ENCODE results near the gene B3GNT7. TPM values are rescaled to one million over a fixed set of nuclear protein-coding genes. Genes with fewer than 3 reads are reported as not detected.

Gene B3GNT7
- total and polyA plus RNA-seq, 2 of the 8 experiments (the other 6 are each of a cell fraction or from before 2014, with no cell fraction given): 26.4 to 73.1 TPM

DNA sequence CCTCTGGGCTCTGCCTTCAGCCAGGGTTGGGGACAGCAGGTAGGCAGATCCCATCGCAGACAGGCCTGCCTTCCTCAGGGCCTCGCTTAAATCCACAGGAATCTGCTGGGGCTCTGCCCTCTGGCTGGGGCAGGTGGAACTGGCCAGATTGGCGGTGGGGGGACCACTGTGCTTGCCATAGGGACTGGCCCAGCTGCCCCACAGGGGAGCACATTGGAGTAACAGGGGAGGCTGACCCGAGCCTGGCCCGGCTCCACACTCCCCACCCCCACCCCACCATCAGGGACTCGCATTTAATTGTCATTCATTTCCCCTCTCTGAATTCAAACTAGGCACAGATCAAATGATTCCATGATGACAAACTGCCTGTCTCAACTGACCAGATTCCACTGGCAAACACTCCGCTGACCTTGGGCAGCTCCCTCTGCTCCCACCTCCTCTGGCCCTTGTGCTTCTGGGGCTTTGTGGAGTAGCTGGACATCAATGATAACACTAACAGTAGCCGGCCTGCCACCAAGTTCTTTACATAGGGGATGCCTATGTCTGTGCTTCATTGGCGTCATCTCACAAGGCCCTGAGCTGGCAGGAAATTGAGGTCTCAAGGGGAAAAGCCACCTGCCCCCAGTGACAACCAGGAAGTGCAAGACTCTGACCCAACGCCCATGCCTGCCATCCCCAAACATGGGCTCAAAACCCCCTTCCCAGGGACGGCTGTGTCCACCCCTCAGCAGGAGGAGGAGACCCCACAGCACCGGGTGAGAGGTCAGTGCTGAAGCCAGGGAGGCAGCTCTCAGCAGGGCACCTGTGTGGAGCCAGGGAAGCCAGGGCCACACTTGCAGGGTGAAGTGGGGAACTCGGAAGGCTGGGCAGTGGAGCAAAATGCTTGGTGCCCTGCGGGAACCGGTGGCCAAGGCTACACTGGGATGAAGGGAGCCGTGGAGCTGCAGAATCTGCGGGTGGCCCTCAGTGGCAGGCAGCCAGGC is 2.1 kb upstream of the B3GNT7 start:
- H4K8ac ChIP-seq (ENCODE audit: extremely low read depth, insufficient read depth, low read length): no peak overlapping the region
- peaks cover 3 to 39% (median 23%) of the 10 kb centered on the region in 4 experiments for H3K4me1 ChIP-seq (replicated peaks in 1 of 4; ENCODE audit: control insufficient read depth in 3 of 4, insufficient read depth in 4 of 4, low read length in 3 of 4)
- H3K4me2 ChIP-seq (ENCODE audit: insufficient read depth in 1 of 2, low read depth in 2 of 2, low read length in 2 of 2): no peak overlapping the region
- H4K91ac ChIP-seq (replicated peaks; ENCODE audit: insufficient read length, low read length): peak overlapping the region; percentile 88
- no peak overlapping the region for H3K4me3 ChIP-seq (ENCODE audit: extremely low read depth in 1 of 4, insufficient read depth in 2 of 4, low read depth in 3 of 4, low read length in 4 of 4)
- H3K4ac ChIP-seq (replicated peaks; ENCODE audit: insufficient read length, low read depth, low read length): peak overlapping the region; percentile 50
- FAIRE-seq (no peak), DNase-seq (ENCODE audit: low read depth in 1 of 2, low spot score in 2 of 2) (no peak)
- no peaks in the 10 kb centered on the region for H3K9me3 ChIP-seq (ENCODE audit: insufficient read depth in 2 of 2, low read depth in 1 of 2, low read length in 1 of 2)
- H2BK120ac ChIP-seq (replicated peaks; ENCODE audit: low read depth, low read length): peak overlapping the region; percentile 56
- H3K23ac ChIP-seq (ENCODE audit: insufficient read length): no peak overlapping the region
- no peak overlapping the region for H2AFZ ChIP-seq (ENCODE audit: low read length)
- H2BK20ac ChIP-seq (ENCODE audit: low read length): peak overlapping the region; percentile 100
- H4K5ac ChIP-seq (ENCODE audit: insufficient read length, low read depth, low read length): peak overlapping the region; percentile 8
- H3K23me2 ChIP-seq (ENCODE audit: low read depth, low read length): peaks cover 3% of the 10 kb centered on the region
- peak overlapping the region; percentile 86 for H3K18ac ChIP-seq (ENCODE audit: extremely low read depth, low read length)
- peak overlapping the region; percentile 90; the same call in 1 of the 2 replicates for H2BK5ac ChIP-seq (ENCODE audit: low read depth, low read length)
- no peaks in the 10 kb centered on the region for H3K27me3 ChIP-seq (replicated peaks in 1 of 4; ENCODE audit: control insufficient read depth in 3 of 4, extremely low read depth in 1 of 4, insufficient read depth in 3 of 4, low read length in 3 of 4)
- H2BK15ac ChIP-seq (ENCODE audit: low read length): peak overlapping the region; percentile 83; the same call in 1 of the 2 replicates
- no peak overlapping the region for H3K27ac ChIP-seq (ENCODE audit: low read depth, low read length)
- no peak overlapping the region for H3K56ac ChIP-seq (replicated peaks; ENCODE audit: insufficient read length, low read depth, low read length)
- peaks cover 0 to 3% of the 10 kb centered on the region in 2 experiments for H4K20me1 ChIP-seq (replicated peaks in 1 of 2; ENCODE audit: control insufficient read depth in 1 of 2, insufficient read depth in 2 of 2, low read length in 2 of 2)
- no peak overlapping the region; a peak in 1 of 7 replicates for H3K9ac ChIP-seq (replicated peaks in 1 of 4; ENCODE audit: extremely low read depth in 1 of 4, low read depth in 3 of 4, low read length in 3 of 4)
- H2BK12ac ChIP-seq (ENCODE audit: low read depth, low read length): peak overlapping the region; percentile 99
- peaks cover 0 to 23% of the 10 kb centered on the region in 2 experiments; a peak in 2 of 4 replicates for H3K79me2 ChIP-seq (ENCODE audit: control insufficient read depth in 1 of 2, insufficient read depth in 2 of 2, low read length in 2 of 2)
- no peak overlapping the region for H3K14ac ChIP-seq (ENCODE audit: insufficient read length)
- peaks cover 8% of the 10 kb centered on the region for H3K79me1 ChIP-seq (ENCODE audit: low read depth, low read length)
- ChIA-PET POLR2A (ENCODE audit: partially characterized antibody) (interaction anchor here (0.7 to 3.1 kb wide), 8 partner anchors 16 to 76 kb away, joined by 3 to 15 read pairs (median 10); partner anchors contain the start of gene NCL), CTCF (ENCODE audit: partially characterized antibody) (interaction anchor here (0.7 to 29.5 kb wide), 40 partner anchors 7 to 207 kb away, joined by 3 to 617 read pairs (median 5); no protein-coding TSS in a partner anchor)
- peak overlapping the region; percentile 91; the same call in 1 of the 2 replicates for H2AK5ac ChIP-seq (ENCODE audit: low read depth, low read length)
- whole genome bisulfite sequencing, 2 experiments (ENCODE audit: extremely low coverage in 1 of 2, insufficient coverage in 1 of 2, insufficient read length in 1 of 2, insufficient replicate concordance in 2 of 2, low coverage in 1 of 2, low lambda C conversion rate in 2 of 2, missing lambda C conversion rate in 1 of 2): 82% methylated on average over 15 of the region's 17 CpGs; no CpG with 5 or more reads in 1 of the 2 experiments
- peaks cover 0 to 10% (median 6%) of the 10 kb centered on the region in 4 experiments; a peak in 4 of 8 replicates for H3K36me3 ChIP-seq (ENCODE audit: control insufficient read depth in 2 of 4, insufficient read depth in 4 of 4, low read length in 3 of 4)
- TF ChIP-seq TEAD4 (IDR thresholded peaks at IDR 0.05; ENCODE audit: low read depth, low read length) (0 out of 2 replicates have a peak, but pooled peaks have one; percentile 27), ASH2L (IDR thresholded peaks at IDR 0.05; ENCODE audit: low read length) (peak; percentile 15), PHF8 (conservative IDR thresholded peaks at IDR 0.05; ENCODE audit: low read depth, low read length) (no peak), BRCA1 (IDR thresholded peaks at IDR 0.05; ENCODE audit: low read depth, low read length) (no peak), RFX5 (IDR thresholded peaks at IDR 0.05; ENCODE audit: borderline replicate concordance, low read depth, low read length) (no peak)
